ENCODE data around the gene KIF16B.

The KIF16B gene

GRCh38 chr20:16432466-16433292, 140.6 kb downstream of the KIF16B start:
- DNase-seq, result no peak

- DNase-seq, result no peak
These were observed 145.1 kb downstream of the KIF16B start for GRCh38 chr20:16428112-16428511.

- no peak for DNase-seq
These were observed 145.7 kb downstream of the KIF16B start for GRCh38 chr20:16427571-16427970.

GRCh38 chr20:16424780-16425179, 148.5 kb downstream of the KIF16B start:
- DNase-seq, result no peak

GRCh38 chr20:16423311-16424212, 149.7 kb downstream of the KIF16B start:
- no peak for DNase-seq

- no peak for DNase-seq
These were observed 154.0 kb downstream of the KIF16B start for GRCh38 chr20:16419138-16419715.

- no peak for DNase-seq
These were observed 154.6 kb downstream of the KIF16B start for GRCh38 chr20:16418616-16419015.

GRCh38 chr20:16417001-16417400, 156.2 kb downstream of the KIF16B start:
- DNase-seq, result no peak

- no peak for DNase-seq
These were observed 157.9 kb downstream of the KIF16B start for GRCh38 chr20:16415071-16416053.

- no peak for DNase-seq
These were observed 160.3 kb downstream of the KIF16B start for GRCh38 chr20:16412906-16413305.

GRCh38 chr20:16411361-16411760, 161.9 kb downstream of the KIF16B start:
- no peak for DNase-seq

- DNase-seq, result no peak
These were observed 162.6 kb downstream of the KIF16B start for GRCh38 chr20:16410626-16411025.

- DNase-seq, result no peak
These were observed 164.3 kb downstream of the KIF16B start for GRCh38 chr20:16408981-16409380.

- no peak for DNase-seq
These were observed 165.8 kb downstream of the KIF16B start for GRCh38 chr20:16407251-16408067.

- DNase-seq, result no peak
These were observed 168.0 kb downstream of the KIF16B start for GRCh38 chr20:16405254-16405653.

- DNase-seq, result no peak
These were observed 168.6 kb downstream of the KIF16B start for GRCh38 chr20:16404640-16405039.

GRCh38 chr20:16404171-16404570, 169.1 kb downstream of the KIF16B start:
- no peak for DNase-seq

GRCh38 chr20:16400234-16400633, 173.0 kb downstream of the KIF16B start:
- DNase-seq, result no peak

- DNase-seq, result no peak
These were observed 173.4 kb downstream of the KIF16B start for GRCh38 chr20:16399801-16400200.

GRCh38 chr20:16397086-16397485, 176.2 kb downstream of the KIF16B start:
- DNase-seq, result no peak

- DNase-seq, result no peak
These were observed 177.9 kb downstream of the KIF16B start for GRCh38 chr20:16395366-16395765.
